GM18519 (cell line): ENCODE results near the gene FRMPD2.
"Not testable (repeated sequence)": the region's sequence is repeated elsewhere in the genome, so short reads cannot be mapped to it uniquely, and the experiment has no call there.

ENCODE experiments used
- ATAC-seq: cut with Tn5 transposase; IDR thresholded peaks from one replicate; pipeline ENCODE4 v1.9.1; 2021; ENCODE audit warnings: mild to moderate bottlenecking, moderate library complexity; ENCODE audit not compliant: unreplicated experiment, low FRiP score

FRMPD2 gene

DNA sequence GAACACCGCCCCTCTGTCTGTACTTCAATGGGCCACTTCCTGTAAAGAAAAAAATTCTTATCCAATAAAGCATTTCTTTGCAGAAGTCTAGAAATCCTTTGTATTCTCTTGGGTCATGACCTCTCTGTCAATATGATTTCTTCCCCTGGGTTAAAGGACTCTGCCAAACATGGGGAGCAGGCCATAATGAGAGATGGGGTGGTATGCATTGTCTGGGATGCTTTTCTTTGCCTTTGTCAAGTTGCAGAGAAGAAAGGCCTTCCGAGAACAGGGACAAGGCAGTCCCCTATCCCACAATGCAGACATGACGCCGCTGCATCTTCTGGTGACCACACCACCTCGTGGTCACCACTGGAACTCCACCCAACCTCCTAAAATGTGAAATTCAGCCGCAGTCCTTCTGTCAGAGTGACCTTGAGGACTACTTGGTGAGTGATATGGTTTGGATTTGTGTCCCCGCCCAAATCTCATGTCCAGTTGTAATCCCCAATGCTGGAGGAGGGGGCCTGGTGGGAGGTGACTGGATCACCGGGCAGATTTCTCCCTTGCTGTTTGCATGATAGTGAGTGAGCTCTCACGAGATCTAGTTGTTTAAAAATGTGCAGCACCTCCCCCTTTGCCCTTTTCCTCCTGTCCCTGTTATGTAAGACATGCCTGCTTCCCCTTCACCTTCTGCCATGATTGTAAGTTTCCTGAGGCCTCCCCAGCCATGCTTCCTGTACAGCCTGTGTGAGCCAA is 15.2 kb upstream of the FRMPD2 start:
- ATAC-seq = no peak

DNA sequence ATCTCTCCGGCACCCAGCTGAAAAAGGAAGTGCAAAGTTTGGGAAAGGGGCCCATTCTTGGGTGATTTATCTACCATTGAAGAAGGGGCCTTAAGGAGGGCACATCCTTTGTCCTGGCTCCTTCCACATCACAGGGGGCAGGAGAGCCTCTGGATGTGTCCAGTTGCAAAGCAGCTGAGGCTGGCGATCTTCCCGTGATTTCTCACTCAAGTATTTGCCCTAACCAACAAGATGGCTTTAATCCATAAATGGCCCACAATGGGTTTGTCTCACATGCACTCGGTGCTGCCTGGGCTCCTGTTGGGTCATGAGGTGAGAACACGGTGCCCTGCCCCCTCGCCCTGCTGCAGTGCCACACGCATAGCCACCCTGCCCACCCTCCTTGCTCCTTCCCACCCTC is 14.2 kb upstream of the FRMPD2 start:
- no peak for ATAC-seq

DNA sequence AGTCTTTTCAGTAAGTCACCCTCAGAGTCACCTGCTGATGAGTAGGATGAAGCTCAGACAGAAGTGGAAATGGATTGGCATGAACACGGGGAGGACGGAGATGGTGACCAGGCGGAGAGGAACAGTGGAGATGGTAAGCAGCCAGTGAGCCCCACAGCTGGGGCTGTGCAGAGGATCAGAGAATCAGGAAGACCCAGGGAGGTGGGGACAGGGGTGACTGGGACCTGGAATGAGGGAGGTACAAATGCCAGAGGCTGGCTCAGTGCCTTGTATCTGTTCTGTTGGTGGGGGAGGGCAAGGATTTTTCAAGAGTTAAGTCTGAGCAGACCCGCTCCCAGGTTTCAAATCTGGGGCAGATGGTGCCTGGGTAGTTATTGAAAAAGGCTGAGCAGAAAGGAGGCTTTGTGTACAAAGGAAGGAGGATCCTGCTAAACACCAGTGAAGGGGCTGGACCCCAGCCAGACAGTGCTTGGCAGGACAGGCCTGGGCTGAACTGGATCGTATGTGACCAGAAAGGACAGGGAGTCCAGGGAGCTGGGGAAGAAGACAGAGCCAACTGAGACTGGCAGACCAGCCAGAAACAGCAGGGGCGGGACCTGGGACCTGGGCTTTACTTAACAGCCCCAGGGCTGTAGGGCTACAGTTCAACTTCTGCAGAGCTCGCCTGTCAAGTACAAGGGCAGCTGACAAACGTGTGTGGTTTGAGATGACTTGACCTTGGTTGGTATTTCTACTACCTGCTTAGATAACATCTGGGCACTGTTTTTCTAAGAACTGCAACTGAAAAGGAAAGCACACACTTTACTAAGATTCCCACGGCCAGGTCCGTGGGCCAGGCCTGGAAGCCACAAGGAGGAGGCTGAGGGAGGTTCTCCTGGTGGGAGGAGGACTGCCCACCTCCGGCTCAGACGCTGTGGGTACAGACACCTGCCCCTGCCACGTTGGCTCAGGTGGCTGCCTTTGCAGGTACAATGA is 13.2 kb upstream of the FRMPD2 start:
- ATAC-seq = no peak

DNA sequence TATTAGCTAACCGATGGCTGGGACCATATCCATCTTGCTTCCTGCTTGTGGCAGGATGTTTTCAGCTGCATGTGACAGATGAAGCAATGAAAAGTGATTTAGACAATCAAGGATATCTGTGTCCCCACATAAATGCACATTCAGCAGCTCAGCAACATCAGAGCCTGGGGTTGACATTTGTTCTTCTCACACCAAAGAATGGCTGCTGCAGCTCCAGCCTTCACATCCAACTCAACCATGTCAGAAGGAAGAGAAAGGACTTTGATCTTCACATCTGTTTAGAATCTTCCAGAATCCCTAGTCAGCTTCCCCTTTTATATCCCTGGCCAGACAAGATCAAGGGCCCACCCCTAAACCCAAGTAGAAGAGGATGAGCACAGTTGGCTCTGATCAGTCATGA is 11.9 kb upstream of the FRMPD2 start:
- no peak for ATAC-seq

DNA sequence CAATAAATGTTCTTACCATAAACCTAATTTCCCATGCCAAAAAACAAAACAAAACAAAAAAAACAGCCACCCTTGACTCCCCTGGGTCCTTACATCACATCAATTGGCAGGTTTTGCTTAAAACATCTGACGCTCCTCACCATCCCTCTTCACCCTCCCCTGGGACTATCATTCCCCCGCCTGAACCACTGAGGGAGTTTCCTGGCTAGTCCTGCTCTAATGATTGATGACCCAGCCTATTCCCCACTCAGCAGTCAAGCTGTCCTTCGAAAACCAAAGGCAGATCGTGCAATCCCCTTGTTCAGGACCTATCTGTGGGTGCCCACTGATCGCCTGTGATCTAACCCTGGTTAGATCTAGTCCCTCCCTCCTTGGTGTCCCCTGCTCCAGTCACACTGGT is 11.2 kb upstream of the FRMPD2 start:
- no peak for ATAC-seq

DNA sequence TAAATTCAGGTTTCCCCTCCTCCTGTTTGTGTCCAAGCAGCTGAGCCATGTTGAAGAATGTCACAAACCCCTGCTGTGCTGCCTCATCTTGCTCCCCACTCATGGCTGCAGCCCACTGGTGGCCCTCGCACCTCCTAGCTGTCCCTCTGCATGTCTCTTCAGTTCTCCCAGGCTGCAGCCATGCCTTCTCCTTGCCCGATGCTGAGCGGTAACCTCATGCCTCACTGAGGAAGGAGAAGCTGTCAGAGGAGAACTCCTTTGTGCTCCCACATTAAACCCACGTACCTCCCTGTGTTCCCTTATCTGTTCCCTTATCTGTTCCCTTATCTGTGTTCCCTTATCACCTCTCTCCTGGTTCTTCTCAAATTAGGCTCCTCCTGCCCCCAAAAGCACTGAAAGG is 10.3 kb upstream of the FRMPD2 start:
- ATAC-seq = no peak

DNA sequence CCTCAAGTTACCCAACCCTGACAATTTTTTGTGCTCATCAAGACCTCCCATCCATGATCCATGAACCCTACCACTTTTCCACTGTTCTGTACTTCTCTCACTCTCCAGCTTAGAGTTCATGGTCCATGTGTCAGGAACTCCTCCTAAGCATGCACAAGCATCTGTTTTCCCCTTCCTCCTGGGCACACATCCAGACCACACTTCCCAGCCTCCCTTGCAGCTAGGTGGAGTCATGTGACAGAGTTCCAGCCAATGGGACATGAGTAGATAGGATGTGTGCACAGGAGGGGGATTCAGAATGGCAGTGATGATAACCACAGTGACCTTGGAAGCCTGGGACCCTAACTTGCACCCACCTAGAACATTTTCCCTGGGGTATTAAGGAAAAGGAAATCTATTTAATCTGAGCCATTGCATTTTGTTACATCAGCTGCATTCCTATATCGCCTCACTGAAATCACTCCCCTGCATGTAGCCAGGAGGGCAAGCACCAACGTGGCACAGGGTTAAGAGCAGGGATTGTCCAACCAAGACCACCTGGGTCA is 9.6 kb upstream of the FRMPD2 start:
- no peak for ATAC-seq

DNA sequence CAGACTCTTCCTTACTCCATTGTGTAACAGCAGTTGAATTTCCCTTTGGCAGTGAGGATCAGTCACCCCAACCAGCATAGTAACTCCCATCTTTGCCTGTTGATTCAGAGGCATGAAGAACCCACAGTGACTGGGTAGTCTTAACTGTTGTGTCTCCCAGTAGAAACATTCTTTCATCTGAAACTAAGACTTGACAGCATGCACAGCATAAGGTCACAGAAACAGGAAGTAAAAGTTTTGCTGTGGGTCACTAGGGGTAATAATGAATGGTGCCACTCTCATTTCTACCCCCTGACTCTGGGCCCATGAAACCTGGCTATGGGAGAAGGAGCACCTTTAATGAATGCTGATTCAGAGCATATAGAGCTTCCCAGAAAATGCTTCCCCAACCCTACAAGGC is 8.3 kb upstream of the FRMPD2 start:
- ATAC-seq = peak; percentile 62

DNA sequence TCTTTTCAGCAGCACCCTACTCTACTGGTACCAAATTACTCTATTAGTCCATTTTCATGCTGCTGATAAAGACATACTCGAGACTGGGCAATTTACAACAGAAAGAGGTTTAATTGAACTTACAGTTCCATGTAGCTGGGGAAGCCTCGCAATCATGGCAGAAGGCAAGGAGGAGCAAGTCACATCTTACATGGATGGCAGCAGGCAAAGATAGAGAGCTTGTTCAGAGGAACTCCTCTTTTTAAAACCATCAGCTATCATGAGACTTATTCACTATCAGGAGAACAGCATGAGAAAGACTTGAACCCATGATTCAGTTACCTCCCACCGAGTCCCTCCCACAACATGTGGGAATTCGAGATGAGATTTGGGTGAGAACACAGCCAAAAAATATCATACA is 7.2 kb upstream of the FRMPD2 start:
- ATAC-seq = not testable (repeated sequence)

DNA sequence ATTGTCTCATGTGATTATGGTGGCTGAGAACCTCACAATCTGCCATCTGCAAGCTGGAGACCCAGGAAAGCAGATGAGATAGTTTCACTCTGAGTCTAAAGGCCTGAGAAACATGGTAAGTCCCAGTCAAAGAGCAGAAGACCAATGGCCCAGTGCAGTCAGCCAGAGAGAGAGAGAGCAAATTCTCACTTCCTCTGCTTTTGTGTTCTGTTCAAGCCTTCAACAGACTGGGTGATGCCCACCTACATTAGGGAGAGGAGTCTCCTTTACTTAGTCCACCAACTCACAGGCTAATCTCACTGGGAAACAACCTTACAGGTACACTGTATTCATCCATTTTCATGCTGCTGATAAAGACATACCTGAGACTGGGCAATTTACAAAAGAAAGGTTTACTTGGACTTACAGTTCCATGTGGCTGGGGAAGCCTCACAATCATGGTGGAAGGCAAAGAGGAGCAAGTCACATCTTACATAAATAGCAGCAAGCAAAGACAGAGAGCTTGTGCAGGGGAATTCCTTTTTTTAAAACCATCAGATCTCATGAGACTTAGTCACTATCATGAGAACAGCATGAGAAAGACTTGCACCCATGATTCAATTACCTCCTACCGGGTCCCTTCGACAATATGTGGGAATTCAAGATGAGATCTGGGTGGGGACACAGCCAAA is 4.7 kb upstream of the FRMPD2 start:
- ATAC-seq = peak; percentile 79

DNA sequence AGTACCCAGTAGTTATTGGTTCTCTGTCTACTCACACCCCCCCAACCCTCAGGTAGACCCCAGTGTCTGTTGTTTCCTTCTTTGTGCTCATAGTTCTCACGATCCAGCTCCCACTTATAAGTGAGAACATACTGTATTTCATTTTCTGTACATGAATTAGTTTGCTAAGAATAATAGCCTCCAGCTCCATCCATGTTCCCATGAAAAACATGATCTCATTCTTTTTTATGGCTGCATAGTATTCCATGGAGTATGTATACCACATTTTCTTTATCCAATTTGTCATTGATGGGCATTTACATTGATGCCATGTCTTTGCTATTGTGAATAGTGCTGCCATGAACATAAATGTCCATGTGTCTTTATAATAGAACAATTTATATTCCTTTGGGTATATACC is 2.6 kb upstream of the FRMPD2 start:
- no peak for ATAC-seq

DNA sequence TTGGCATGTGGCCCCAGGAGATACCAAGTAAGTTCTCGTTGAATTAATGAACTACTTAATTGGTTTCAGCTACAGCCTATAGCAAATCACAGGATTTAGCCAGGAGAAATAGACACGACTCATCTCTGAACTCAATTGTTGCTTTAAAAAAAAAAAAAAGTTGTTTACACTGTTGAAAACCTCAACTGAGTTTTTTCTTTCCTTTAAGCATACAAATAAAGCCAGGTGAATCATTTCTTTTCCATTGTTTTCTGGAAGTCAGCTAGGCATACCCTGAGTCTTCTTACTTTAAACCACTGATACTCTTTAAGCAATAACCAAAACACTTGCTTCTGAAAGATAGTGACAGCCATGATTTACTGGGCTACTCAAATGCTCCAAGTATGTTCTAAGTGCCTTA is 755 bp downstream of the FRMPD2 start:
- no peak for ATAC-seq

DNA sequence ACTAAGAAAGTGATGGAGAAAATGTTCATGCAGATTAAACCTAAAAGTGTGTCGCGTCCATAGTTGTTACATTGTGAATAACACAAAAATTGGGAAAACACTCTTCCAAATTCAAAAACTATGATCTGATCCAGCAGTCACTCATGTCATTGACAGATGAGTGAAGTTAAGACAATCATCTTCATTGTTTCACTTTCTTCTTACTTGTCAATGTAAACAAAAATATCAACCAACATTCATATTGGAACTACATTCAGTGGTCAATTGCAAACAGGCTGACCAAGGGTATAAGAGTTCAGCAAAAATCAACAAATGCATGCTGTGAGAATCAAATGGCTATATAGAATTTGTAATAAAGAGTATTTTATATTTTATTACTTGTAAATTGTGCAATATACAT is 1.8 kb downstream of the FRMPD2 start:
- ATAC-seq = no peak

DNA sequence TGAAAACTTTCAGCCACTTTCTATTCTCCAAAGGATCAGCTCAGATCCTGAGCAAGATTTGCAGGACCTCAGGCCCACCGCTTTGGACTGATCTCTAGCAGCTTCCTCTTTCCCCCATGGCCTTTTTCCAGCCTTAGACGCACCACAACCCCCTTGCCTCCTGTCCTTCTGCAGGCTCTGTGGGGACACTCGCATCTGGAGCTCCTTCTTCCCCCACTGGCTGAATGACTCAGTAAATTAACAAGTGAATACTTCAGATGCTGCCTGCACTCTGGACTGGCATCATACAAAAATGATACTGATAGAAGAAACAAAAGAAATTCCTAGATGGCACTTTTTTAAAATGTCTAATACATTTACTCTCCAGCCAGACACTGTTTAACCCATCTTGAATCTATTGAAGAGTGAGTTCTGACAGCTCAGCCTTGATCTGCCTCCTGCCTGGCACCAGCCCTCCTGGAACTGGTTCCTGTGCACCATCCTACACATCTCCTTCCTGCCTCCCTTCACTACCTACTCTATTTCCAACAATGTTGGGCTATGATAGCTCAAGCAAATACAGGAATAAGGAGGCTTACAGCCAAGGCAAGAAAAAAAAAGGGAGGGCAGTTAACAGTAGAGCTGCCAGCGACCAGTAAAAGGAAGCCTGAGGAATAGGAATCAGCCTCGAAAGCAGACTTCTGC is 3.3 kb downstream of the FRMPD2 start:
- ATAC-seq = no peak

DNA sequence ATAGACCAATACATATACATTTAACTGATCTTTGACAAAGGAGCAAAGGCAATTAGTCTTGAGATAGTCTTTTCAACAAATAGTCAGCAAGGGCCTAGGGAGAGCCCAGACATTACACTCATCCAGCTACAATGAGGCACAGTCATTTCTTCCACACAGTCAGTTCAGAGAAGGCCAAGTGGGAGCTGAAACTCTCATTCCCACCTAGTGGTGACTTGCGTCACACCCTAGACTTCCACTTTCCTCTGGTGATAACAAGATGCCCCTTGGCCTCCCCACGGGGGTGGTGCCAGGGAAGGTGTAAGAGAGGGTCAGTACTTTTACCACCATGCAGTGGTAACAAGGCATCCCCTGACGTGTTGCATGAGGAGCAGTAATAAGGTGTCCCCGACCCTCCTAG is 8.0 kb downstream of the FRMPD2 start:
- no peak for ATAC-seq

DNA sequence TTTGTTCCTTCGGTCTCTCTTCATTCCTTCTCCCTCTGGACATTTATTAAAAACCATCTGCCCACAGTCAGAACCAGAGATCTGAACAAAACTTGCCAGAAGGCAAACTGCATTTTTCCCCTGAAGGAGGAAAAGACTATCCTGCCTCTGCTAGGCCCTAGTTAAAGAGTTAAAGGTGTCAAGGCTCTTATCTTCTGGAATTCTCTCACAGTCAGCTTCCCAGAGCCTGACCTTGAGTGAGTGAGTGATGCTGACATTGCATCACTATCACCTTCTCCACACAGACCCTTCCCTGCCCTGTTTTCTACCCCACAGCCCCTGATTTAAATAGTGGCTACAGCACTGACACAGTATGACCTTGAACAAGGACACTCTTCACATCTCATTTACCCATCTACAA is 16.4 kb downstream of the FRMPD2 start:
- ATAC-seq = no peak

DNA sequence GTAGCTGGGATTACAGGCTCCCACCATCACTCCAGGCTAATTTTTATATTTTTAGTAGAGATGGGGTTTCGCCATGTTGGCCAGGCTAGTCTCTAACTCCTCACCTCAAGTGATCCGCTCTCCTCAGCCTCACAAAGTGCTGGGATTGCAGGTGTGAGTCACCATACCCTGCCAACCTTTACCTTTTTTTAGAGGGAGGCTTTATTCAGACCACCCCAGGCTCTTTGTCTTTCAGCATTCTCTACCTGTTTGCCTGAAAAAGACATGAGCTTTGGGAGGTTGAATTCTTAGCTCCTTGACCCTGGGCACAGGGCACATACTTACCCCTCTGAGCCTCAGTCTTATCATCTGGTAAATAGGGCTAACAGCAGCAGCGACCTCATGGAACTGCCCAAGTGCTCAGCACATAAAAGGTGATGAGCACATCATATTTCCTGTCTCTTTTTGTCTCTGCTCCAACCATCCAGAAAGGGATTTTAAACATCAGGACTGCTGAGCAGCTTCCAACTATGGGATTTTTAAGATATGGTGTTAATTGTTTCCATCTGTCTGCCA is 17.0 kb downstream of the FRMPD2 start:
- ATAC-seq = no peak

DNA sequence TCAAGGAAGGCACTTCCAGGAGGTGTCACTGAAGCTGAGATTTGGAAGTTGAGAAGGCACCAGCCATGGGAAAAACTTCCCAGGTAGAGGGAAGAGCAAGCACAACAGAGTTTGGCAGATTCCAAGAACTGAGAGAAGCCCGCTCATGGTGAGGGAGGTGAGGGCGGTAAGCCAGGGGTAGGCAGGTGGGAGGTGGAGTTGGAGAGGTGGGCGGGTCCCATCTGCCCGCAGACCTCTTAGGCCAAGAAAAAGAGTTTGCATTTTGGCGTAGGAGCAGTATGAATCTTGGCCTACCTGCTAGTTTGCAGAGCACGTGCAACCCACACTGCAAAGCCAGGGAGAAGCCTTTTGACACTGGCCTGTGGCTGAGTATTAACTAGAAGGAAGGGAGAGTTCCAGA is 18.8 kb downstream of the FRMPD2 start:
- ATAC-seq = no peak

DNA sequence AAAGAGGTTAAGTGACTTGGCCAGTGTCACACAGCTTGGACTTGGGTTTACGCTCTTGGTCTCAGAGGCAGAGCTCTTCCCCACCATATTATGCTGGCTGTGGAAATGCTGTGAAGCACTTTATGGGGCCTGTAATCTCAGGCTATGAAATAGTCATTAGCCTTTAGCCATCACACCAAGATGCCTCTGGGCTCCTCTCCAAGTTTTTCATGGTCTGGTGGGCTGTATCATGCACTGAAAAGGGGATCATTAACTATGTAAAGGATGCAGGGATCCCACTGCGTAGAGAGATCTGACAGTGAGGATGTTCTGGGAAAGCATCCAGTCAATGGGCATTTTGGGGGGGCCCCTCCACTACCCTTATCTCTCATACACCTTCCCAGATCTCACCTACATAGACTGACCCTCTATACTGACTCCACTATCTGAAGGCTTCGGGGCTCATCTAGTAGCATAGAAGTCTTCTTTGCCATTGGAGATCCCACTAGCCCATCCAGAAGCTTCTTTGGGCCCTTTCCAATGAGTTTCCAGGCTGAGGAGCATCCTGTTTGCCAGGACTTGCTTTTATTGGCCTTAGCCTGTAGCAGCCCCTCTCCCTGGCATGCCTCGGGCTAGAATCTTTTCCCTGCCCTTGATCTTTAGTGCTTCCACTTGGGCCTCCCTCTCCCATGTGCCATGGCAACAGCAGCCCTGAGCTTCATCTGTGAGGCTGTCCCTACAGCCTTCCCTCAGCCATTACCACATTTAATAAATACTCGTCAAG is 19.6 kb downstream of the FRMPD2 start:
- no peak for ATAC-seq
